ENCODE measurements around the gene ACAN.

DNA sequence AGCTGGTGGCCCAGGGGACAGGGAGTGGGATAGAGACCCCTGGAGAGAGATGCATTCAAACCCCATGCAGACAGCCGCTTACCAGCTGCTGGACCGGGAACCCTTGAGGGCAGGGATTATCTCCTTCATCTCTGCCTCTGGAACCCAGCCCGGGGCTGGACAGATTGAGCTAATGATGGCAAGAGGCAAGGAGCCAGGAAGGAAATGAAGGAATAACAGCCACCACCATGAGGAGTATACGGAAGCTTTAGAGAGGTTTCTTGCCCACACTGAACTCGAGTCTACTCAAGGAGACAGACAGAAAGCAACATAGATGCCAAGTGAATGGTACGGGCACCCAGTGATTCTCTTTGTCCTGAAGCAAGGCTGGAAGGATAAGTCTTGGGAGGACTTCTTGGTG is 68.9 kb downstream of the ACAN start:
- TF ChIP-seq, protein P1, sequence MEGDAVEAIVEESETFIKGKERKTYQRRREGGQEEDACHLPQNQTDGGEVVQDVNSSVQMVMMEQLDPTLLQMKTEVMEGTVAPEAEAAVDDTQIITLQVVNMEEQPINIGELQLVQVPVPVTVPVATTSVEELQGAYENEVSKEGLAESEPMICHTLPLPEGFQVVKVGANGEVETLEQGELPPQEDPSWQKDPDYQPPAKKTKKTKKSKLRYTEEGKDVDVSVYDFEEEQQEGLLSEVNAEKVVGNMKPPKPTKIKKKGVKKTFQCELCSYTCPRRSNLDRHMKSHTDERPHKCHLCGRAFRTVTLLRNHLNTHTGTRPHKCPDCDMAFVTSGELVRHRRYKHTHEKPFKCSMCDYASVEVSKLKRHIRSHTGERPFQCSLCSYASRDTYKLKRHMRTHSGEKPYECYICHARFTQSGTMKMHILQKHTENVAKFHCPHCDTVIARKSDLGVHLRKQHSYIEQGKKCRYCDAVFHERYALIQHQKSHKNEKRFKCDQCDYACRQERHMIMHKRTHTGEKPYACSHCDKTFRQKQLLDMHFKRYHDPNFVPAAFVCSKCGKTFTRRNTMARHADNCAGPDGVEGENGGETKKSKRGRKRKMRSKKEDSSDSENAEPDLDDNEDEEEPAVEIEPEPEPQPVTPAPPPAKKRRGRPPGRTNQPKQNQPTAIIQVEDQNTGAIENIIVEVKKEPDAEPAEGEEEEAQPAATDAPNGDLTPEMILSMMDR (IDR thresholded peaks at IDR 0.05), result no peak
- TF ChIP-seq EP300 (IDR thresholded peaks at IDR 0.05), result no peak

All from tibial nerve (tissue), 4 donors.